SU-DHL-6 (cell line): ENCODE measurements around the gene ALDOB.

ENCODE experiments used
- H2AFZ ChIP-seq: fragments of 200-600 bp; sonication (generic); 2 replicates; pipeline ENCODE4 v1.6.1; 2014; ENCODE audit warnings: low read depth, mild to moderate bottlenecking, moderate library complexity, mixed read lengths, antibody characterized with exemption, low read length; ENCODE audit not compliant: severe bottlenecking
- H3F3A ChIP-seq: fragments of 200-600 bp; shearing (Covaris generic); 2 replicates; pipeline ENCODE4 v1.6.0; 2016; ENCODE audit warnings: antibody characterized with exemption, mild to moderate bottlenecking; ENCODE audit not compliant: insufficient read depth
- H3K27ac ChIP-seq: fragments of 200-600 bp; sonication (generic); 2 replicates; pipeline ENCODE4 v1.5.1; 2016; ENCODE audit warnings: low read depth, mild to moderate bottlenecking, low read length, moderate library complexity, mixed read lengths
- H3K27me3 ChIP-seq: fragments of 200-600 bp; sonication (generic), shearing (Covaris generic); 2 replicates; pipeline ENCODE4 v1.6.0; 2014; ENCODE audit warnings: mild to moderate bottlenecking, low read length
- H3K36me3 ChIP-seq: fragments of 200-600 bp; sonication (generic); 2 replicates; pipeline ENCODE4 v1.6.1; 2014; ENCODE audit warnings: mild to moderate bottlenecking, low read length, mixed read lengths
- H3K4me2 ChIP-seq: fragments of 300-600, 200-600 bp; shearing (Covaris generic), sonication (generic); 2 replicates; pipeline ENCODE4 v1.6.0; 2014; ENCODE audit warnings: low read length, low read depth, mild to moderate bottlenecking; ENCODE audit not compliant: poor library complexity, severe bottlenecking
- H3K4me3 ChIP-seq: fragments of 200-600 bp; sonication (generic); 2 replicates; pipeline ENCODE4 v1.5.1; 2014; ENCODE audit warnings: antibody characterized with exemption, low read length, mild to moderate bottlenecking, mixed read lengths; ENCODE audit not compliant: insufficient read depth, poor library complexity, severe bottlenecking
- H3K79me2 ChIP-seq: fragments of 200-600 bp; sonication (generic); 2 replicates; pipeline ENCODE4 v1.6.1; 2014; ENCODE audit warnings: mild to moderate bottlenecking, low read length, moderate library complexity; ENCODE audit not compliant: insufficient read depth
- H3K9ac ChIP-seq: fragments of 200-600 bp; sonication (generic); 2 replicates; pipeline ENCODE4 v1.7.0; 2014; ENCODE audit warnings: mild to moderate bottlenecking, low read length
- H3K9me2 ChIP-seq: fragments of 200-600 bp; sonication (generic); replicated peaks from 2 replicates; pipeline ENCODE4 v1.6.1; 2014; ENCODE audit warnings: low read length; ENCODE audit not compliant: insufficient read depth
- H3K9me3 ChIP-seq: fragments of 200-600 bp; sonication (generic); 2 replicates; pipeline ENCODE4 v1.6.1; 2014; ENCODE audit warnings: low read length, mixed read lengths; ENCODE audit not compliant: insufficient read depth
- H4K20me1 ChIP-seq: fragments of 200-600 bp; sonication (generic); 2 replicates; pipeline ENCODE4 v1.6.1; 2014; ENCODE audit warnings: low read depth, mild to moderate bottlenecking, antibody characterized with exemption, low read length, moderate library complexity, mixed read lengths
- CTCF ChIP-seq: fragments of 200-600 bp; sonication (generic); IDR thresholded peaks from one replicate; pipeline ENCODE4 v1.5.1; 2017; ENCODE audit warnings: antibody characterized with exemption, mild to moderate bottlenecking, low read length, moderate library complexity; ENCODE audit not compliant: insufficient read depth, poor library complexity, severe bottlenecking
- EZH2phosphoT487 ChIP-seq: fragments of 200-600 bp; sonication (generic), shearing (Covaris generic); conservative IDR thresholded peaks from 2 replicates; pipeline ENCODE4 v1.6.1; 2018; ENCODE audit warnings: mild to moderate bottlenecking, antibody characterized with exemption, low read length, moderate library complexity, mixed read lengths

ALDOB gene

GRCh38 chr9:101427358-101427757 lies 8.2 kb downstream of the ALDOB start:
- H3K4me2 ChIP-seq = peak overlapping the region; percentile 53
- no peaks in the 10 kb centered on the region for H3K36me3 ChIP-seq
- H3K27me3 ChIP-seq = no peaks in the 10 kb centered on the region
- no peaks in the 10 kb centered on the region for H4K20me1 ChIP-seq
- H3K9me3 ChIP-seq = no peaks in the 10 kb centered on the region
- no peak overlapping the region for H3K9ac ChIP-seq
- no peaks in the 10 kb centered on the region for H3K79me2 ChIP-seq
- TF ChIP-seq CTCF (no peak), EZH2phosphoT487 (no peak)
- no peaks in the 10 kb centered on the region for H3K9me2 ChIP-seq
- no peak overlapping the region for H2AFZ ChIP-seq
- H3F3A ChIP-seq = peaks cover 15% of the 10 kb centered on the region
- H3K27ac ChIP-seq = peak overlapping the region; percentile 91
- H3K4me3 ChIP-seq = no peak overlapping the region

GRCh38 chr9:101421653-101422065 lies 13.9 kb downstream of the ALDOB start:
- H3K36me3 ChIP-seq = no peaks in the 10 kb centered on the region
- H3K9me3 ChIP-seq = no peaks in the 10 kb centered on the region
- no peak for TF ChIP-seq EZH2phosphoT487
- no peak for TF ChIP-seq CTCF
- no peak overlapping the region for H2AFZ ChIP-seq
- no peak overlapping the region for H3K9ac ChIP-seq
- no peak overlapping the region for H3K4me3 ChIP-seq
- no peaks in the 10 kb centered on the region for H3K79me2 ChIP-seq
- no peaks in the 10 kb centered on the region for H4K20me1 ChIP-seq
- no peak overlapping the region for H3K4me2 ChIP-seq
- H3K27me3 ChIP-seq = no peaks in the 10 kb centered on the region
- H3K9me2 ChIP-seq = no peaks in the 10 kb centered on the region
- no peaks in the 10 kb centered on the region for H3F3A ChIP-seq
- H3K27ac ChIP-seq = no peak overlapping the region

DNA sequence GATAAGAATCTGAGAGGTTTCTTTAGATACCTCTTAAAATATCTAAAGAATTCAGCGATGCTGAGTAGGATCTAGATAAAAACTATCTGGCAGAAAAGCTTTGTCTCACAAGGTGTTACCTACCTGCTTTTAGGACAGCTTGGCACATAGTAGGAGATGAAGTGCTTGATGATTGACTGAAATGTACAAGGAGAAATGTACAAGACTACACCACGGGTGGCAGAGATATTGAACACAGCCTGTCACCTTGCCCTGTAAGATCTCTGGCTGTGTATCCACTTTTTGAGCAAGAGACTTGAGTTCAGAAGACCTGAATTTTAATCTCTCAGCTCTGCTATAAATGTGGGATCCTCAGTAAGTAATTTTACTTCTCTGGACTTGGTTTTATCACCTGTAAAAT lies 15.7 kb downstream of the ALDOB start:
- H3K4me2 ChIP-seq = no peak overlapping the region
- TF ChIP-seq EZH2phosphoT487 (no peak), CTCF (no peak)

More for the DNA sequence above, 15.7 kb downstream of the ALDOB start:
- Histone ChIP-seq H3K9ac (no peak overlapping the region), H4K20me1 (no peaks in the 10 kb centered on the region), H3K27me3 (no peaks in the 10 kb centered on the region), H3K79me2 (no peaks in the 10 kb centered on the region), H3F3A (0 out of 2 replicates have a peak, but pooled peaks cover 2% of the 10 kb centered on the region), H3K27ac (no peak overlapping the region), H3K9me2 (no peaks in the 10 kb centered on the region), H2AFZ (no peak overlapping the region), H3K9me3 (no peaks in the 10 kb centered on the region), H3K36me3 (no peaks in the 10 kb centered on the region), H3K4me3 (no peak overlapping the region)
